RCC 7860 (cell line): ENCODE measurements around the gene CCSER1.

Experiments
- DNase-seq: peaks from one replicate; pipeline ENCODE4 v3.0.0-alpha.2; 2015; ENCODE audit warnings: low spot score
- FAIRE-seq: peaks from 2 replicates; lab custom pipeline; 2012; peaks lifted over from hg19 to GRCh38; lab: Jason Lieb, UNC

Gene CCSER1

GRCh38 chr4:90127706-90128345, 632 bp downstream of the CCSER1 start:
- DNase-seq (no peak), FAIRE-seq (no peak)

GRCh38 chr4:90128961-90129495, 1.8 kb downstream of the CCSER1 start:
- DNase-seq (no peak), FAIRE-seq (no peak)

GRCh38 chr4:90130076-90130475, 2.9 kb downstream of the CCSER1 start:
- no peak for FAIRE-seq

GRCh38 chr4:90137555-90137954, 10.4 kb downstream of the CCSER1 start:
- FAIRE-seq = no peak
- DNase-seq = no peak

More at GRCh38 chr4:90130076-90130475, 2.9 kb downstream of the CCSER1 start:
- no peak for DNase-seq

GRCh38 chr4:90142081-90142480, 14.9 kb downstream of the CCSER1 start:
- no peak for DNase-seq
- no peak for FAIRE-seq

- FAIRE-seq = no peak
- DNase-seq = no peak
Measured at GRCh38 chr4:90145319-90145718, 18.1 kb downstream of the CCSER1 start.

GRCh38 chr4:90146306-90146705, 19.1 kb downstream of the CCSER1 start:
- FAIRE-seq = no peak
- no peak for DNase-seq

GRCh38 chr4:90148574-90149148, 21.5 kb downstream of the CCSER1 start:
- no peak for FAIRE-seq
- DNase-seq = no peak

GRCh38 chr4:90152024-90152423, 24.8 kb downstream of the CCSER1 start:
- FAIRE-seq = no peak
- DNase-seq = no peak

- FAIRE-seq (no peak), DNase-seq (no peak)
Measured at GRCh38 chr4:90159193-90159592, 32.0 kb downstream of the CCSER1 start.

GRCh38 chr4:90160044-90160443, 32.9 kb downstream of the CCSER1 start:
- DNase-seq = no peak
- FAIRE-seq = no peak

- DNase-seq (no peak), FAIRE-seq (no peak)
Measured at GRCh38 chr4:90162566-90162965, 35.4 kb downstream of the CCSER1 start.

- DNase-seq (no peak), FAIRE-seq (no peak)
Measured at GRCh38 chr4:90163872-90164271, 36.7 kb downstream of the CCSER1 start.

- FAIRE-seq (no peak), DNase-seq (no peak)
Measured at GRCh38 chr4:90165883-90166282, 38.7 kb downstream of the CCSER1 start.

- no peak for DNase-seq
- no peak for FAIRE-seq
Measured at GRCh38 chr4:90171491-90171890, 44.3 kb downstream of the CCSER1 start.

- no peak for DNase-seq
- no peak for FAIRE-seq
Measured at GRCh38 chr4:90174621-90175023, 47.4 kb downstream of the CCSER1 start.

- FAIRE-seq = no peak
- no peak for DNase-seq
Measured at GRCh38 chr4:90181644-90182043, 54.5 kb downstream of the CCSER1 start.

GRCh38 chr4:90183254-90183653, 56.1 kb downstream of the CCSER1 start:
- FAIRE-seq = no peak

GRCh38 chr4:90184560-90184959, 57.4 kb downstream of the CCSER1 start:
- no peak for DNase-seq
- FAIRE-seq = no peak

More at GRCh38 chr4:90183254-90183653, 56.1 kb downstream of the CCSER1 start:
- DNase-seq = no peak

- FAIRE-seq (no peak), DNase-seq (no peak)
Measured at GRCh38 chr4:90185416-90185815, 58.2 kb downstream of the CCSER1 start.

GRCh38 chr4:90186229-90186628, 59.0 kb downstream of the CCSER1 start:
- FAIRE-seq = no peak

GRCh38 chr4:90187148-90187884, 60.1 kb downstream of the CCSER1 start:
- FAIRE-seq = no peak
- DNase-seq = no peak

More at GRCh38 chr4:90186229-90186628, 59.0 kb downstream of the CCSER1 start:
- DNase-seq = no peak
